Stimulated activated CD4-positive, alpha-beta T cell treated with anti-CD3 and anti-CD28 coated beads, Interleukin-4, amount 100 ng/mL, for 1 hour (primary cell): ENCODE results near the gene STEAP3.

ENCODE experiments used
- DNase-seq: peaks from one replicate; pipeline ENCODE4 v3.0.0-alpha.2; 2020

The STEAP3 gene

GRCh38 chr2:119228964-119229363 is 5.3 kb downstream of the STEAP3 start:
- no peak for DNase-seq

GRCh38 chr2:119229716-119230115 is 6.1 kb downstream of the STEAP3 start:
- no peak for DNase-seq

- no peak for DNase-seq
Observed at GRCh38 chr2:119230219-119231185, 6.9 kb downstream of the STEAP3 start.

GRCh38 chr2:119231975-119232665 is 8.5 kb downstream of the STEAP3 start:
- no peak for DNase-seq

- DNase-seq, result no peak
Observed at GRCh38 chr2:119232666-119232993, 9.0 kb downstream of the STEAP3 start.

GRCh38 chr2:119233326-119234020 is 9.8 kb downstream of the STEAP3 start:
- no peak for DNase-seq

GRCh38 chr2:119234021-119235019 is 10.7 kb downstream of the STEAP3 start:
- DNase-seq, result no peak

GRCh38 chr2:119236796-119237195 is 13.2 kb downstream of the STEAP3 start:
- DNase-seq, result no peak

- no peak for DNase-seq
Observed at GRCh38 chr2:119240311-119241204, 16.9 kb downstream of the STEAP3 start.

- DNase-seq, result no peak
Observed at GRCh38 chr2:119241205-119241532, 17.5 kb downstream of the STEAP3 start.

GRCh38 chr2:119242276-119243119 is 18.9 kb downstream of the STEAP3 start:
- DNase-seq, result no peak

- no peak for DNase-seq
Observed at GRCh38 chr2:119243621-119244020, 20.0 kb downstream of the STEAP3 start.

- no peak for DNase-seq
Observed at GRCh38 chr2:119245076-119245840, 21.6 kb downstream of the STEAP3 start.

GRCh38 chr2:119245841-119246230 is 22.2 kb downstream of the STEAP3 start:
- no peak for DNase-seq

- DNase-seq, result no peak
Observed at GRCh38 chr2:119246884-119247843, 23.5 kb downstream of the STEAP3 start.

- DNase-seq, result no peak
Observed at GRCh38 chr2:119247844-119248271, 24.2 kb downstream of the STEAP3 start.

- no peak for DNase-seq
Observed at GRCh38 chr2:119248311-119248710, 24.7 kb downstream of the STEAP3 start.

- DNase-seq, result no peak
Observed at GRCh38 chr2:119248751-119249150, 25.1 kb downstream of the STEAP3 start.
